Endothelial cell of umbilical vein (primary cell): ENCODE measurements around the gene GGA1. TPM values are rescaled to one million over a fixed set of nuclear protein-coding genes. Genes with fewer than 3 reads are reported as not detected.

Experiments
- BruUV-seq: library from RNA; stranded (reverse); fragments of 400-500 nt; replicated peaks from 2 replicates; lab custom pipeline; 2021; lab: Mats Ljungman, UMichigan
- CTCF ChIA-PET: fragments of 300-600, 350-600 bp; sonication (Branson Sonifier 250); formaldehyde crosslinking; loops from one replicate; lab custom pipeline; 2021; ENCODE audit warnings: antibody characterized with exemption, inconsistent platforms; lab: Charles Lee
- POLR2A ChIA-PET: fragments of 300-600, 350-600 bp; sonication (Branson Sonifier 250); formaldehyde crosslinking; loops from one replicate; lab custom pipeline; 2021; ENCODE audit warnings: antibody characterized with exemption, inconsistent platforms; lab: Charles Lee
- DNase-seq: peaks from one replicate; pipeline ENCODE4 v3.0.0-alpha.2; 2011; ENCODE audit warnings: low read depth, low spot score
- FAIRE-seq: peaks from 2 replicates; lab custom pipeline; 2011; peaks lifted over from hg19 to GRCh38; lab: Jason Lieb, UNC
- H2AFZ ChIP-seq: 2 replicates; pipeline ENCODE4 v1.6.0; 2012; ENCODE audit warnings: low read depth, low read length, control low read depth, inconsistent platforms
- H3K27ac ChIP-seq: 2 replicates; pipeline ENCODE4 v1.5.1; 2011; ENCODE audit warnings: low read depth, mild to moderate bottlenecking, control low read depth, low read length, moderate library complexity; ENCODE audit not compliant: insufficient read depth
- H3K27me3 ChIP-seq, 2 experiments: 2 replicates each; pipeline versions ENCODE4 v1.6.0 to v1.6.1; 2011; ENCODE audit warnings: low read length in 2 of 2, mixed read lengths in 1 of 2; ENCODE audit not compliant: control insufficient read depth in 2 of 2, insufficient read depth in 2 of 2
- H3K36me3 ChIP-seq, 2 experiments: 2 replicates in 1 of 2; 3 replicates in 1 of 2; pipeline ENCODE4 v1.5.1; 2011; ENCODE audit warnings: low read length in 2 of 2, mild to moderate bottlenecking in 1 of 2, moderate library complexity in 1 of 2; ENCODE audit not compliant: control insufficient read depth in 2 of 2, insufficient read depth in 2 of 2; ENCODE audit errors: extremely low read depth in 1 of 2
- H3K4me1 ChIP-seq: 3 replicates; pipeline ENCODE4 v1.5.1; 2011; ENCODE audit warnings: mild to moderate bottlenecking, low read length; ENCODE audit not compliant: control insufficient read depth, insufficient read depth; ENCODE audit errors: extremely low read depth
- H3K4me2 ChIP-seq: 2 replicates; pipeline ENCODE4 v1.6.1; 2011; ENCODE audit warnings: low read length, control low read depth, mixed read lengths; ENCODE audit not compliant: insufficient read depth
- H3K4me3 ChIP-seq, 3 experiments: fragments of 200-600 bp in 1 of 3; sonication (generic), shearing (Covaris generic) in 1 of 3; replicated peaks in 1 of 3; 2 replicates each; pipeline ENCODE4 v1.5.1; 2011 to 2016; ENCODE audit warnings: control low read depth in 3 of 3, low read length in 3 of 3, mild to moderate bottlenecking in 2 of 3, inconsistent platforms in 1 of 3, low read depth in 1 of 3, moderate library complexity in 1 of 3; ENCODE audit not compliant: insufficient read depth in 1 of 3
- H3K79me2 ChIP-seq: 2 replicates; pipeline ENCODE4 v1.6.0; 2012; ENCODE audit warnings: low read length, inconsistent platforms; ENCODE audit not compliant: control insufficient read depth, insufficient read depth
- H3K9ac ChIP-seq: replicated peaks from 2 replicates; pipeline ENCODE3; 2011; ENCODE audit warnings: low read length, control low read depth; ENCODE audit not compliant: insufficient read depth; ENCODE audit errors: extremely low read depth
- H3K9me1 ChIP-seq: replicated peaks from 3 replicates; pipeline ENCODE4 v1.6.0; 2011; ENCODE audit warnings: mild to moderate bottlenecking, low read length; ENCODE audit not compliant: control insufficient read depth, insufficient read depth; ENCODE audit errors: extremely low read depth
- H3K9me3 ChIP-seq: replicated peaks from 2 replicates; pipeline ENCODE4 v1.5.1; 2012; ENCODE audit warnings: low read length, inconsistent platforms; ENCODE audit not compliant: control insufficient read depth, insufficient read depth
- H4K20me1 ChIP-seq: replicated peaks from 2 replicates; pipeline ENCODE3; 2011; ENCODE audit warnings: mild to moderate bottlenecking, low read length; ENCODE audit not compliant: control insufficient read depth, insufficient read depth; ENCODE audit errors: extremely low read depth
- POLR2A ChIP-seq: IDR thresholded peaks from 2 replicates; pipeline ENCODE4 v1.6.1; 2012; ENCODE audit warnings: low read depth, mild to moderate bottlenecking, control low read depth, low read length
- dilution Hi-C: fragments of 300-500 bp; cut with MboI; formaldehyde crosslinking; loops from one replicate; pipeline ENCODE4 v1.15.0; 2019; ENCODE audit warnings: low sequenced_read_pairs; ENCODE audit not compliant: extremely low pct_ligation_motif_present
- intact Hi-C: fragments of 100-400 bp; cut with micrococcal nuclease; formaldehyde crosslinking; loops from one replicate; pipeline ENCODE4 v1.10.0; 2022
- polyA plus RNA-seq, 4 experiments: library from polyadenylated mRNA; depleted of rRNA in 3 of 4; stranded (reverse) in 3 of 4; unstranded in 1 of 4; fragments of >200 nt; gene quantifications; 2 replicates each; pipeline versions ENCODE4 v1.2.1 to v1.2.3, GENCODE V29; 2011 to 2012; ENCODE audit warnings: missing spikeins in 1 of 4
- total RNA-seq: library from RNA; stranded (reverse); gene quantifications from 2 replicates; pipeline ENCODE4 v1.2.3, GENCODE V29; 2021
- TF ChIP-seq, protein P1 (sequence below), 2 donors: IDR thresholded peaks; 1 replicate in 1 of 2; 2 replicates in 1 of 2; pipeline ENCODE4 v1.5.1; 2011; ENCODE audit warnings: low read length in 2 of 2, mild to moderate bottlenecking in 2 of 2, moderate library complexity in 2 of 2, control low read depth in 1 of 2, inconsistent platforms in 1 of 2, low read depth in 1 of 2; ENCODE audit not compliant: insufficient read depth in 1 of 2; ENCODE audit errors: extremely low read depth in 1 of 2

Gene GGA1
- total and polyA plus RNA-seq, 2 donors (not counting 3 experiments of a cell fraction or from before 2014, with no cell fraction given), result 54.1 to 67.5 TPM

DNA sequence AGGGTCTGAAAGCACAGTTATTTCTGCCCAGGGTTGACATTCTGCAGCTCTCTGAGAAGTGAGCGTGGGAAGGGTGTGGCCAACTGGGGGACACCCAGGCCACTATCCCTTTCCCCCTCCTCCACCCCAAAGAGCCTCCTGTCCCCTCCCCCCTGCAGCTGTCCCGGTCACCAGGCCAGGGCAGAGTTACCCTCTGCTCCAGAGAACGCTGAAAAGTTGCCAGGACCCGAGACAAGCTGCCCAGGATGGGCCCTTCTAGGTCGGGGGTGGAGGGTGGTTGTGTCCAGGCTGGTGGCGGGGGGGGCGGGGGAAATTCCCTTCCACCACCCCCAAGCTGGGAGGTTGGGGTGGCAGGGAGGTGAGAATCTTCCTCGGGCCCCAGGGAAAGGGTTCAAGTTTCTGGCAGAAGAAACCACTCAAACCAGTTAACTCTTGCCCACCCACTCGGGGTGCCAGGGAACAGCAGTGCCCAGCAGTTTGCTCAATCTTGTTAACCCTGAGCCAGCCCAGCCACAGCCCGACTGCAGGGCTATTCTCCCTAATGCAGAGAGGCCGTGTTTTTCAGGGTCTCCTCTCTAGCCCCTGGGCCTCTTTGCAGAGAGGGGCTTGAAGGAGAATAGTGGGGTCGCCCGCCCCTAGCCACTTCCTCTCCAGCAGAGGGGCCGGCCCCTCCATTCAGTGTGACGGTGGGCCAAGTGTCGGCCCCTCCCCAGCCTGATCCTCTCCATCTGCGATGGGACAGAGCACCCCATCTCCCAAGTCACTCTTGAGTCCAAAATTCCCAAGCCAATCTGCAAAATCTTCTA lies 67.5 kb downstream of the GGA1 start:
- peaks cover 9% of the 10 kb centered on the region for H3K4me1 ChIP-seq
- peak overlapping the region; percentile 63 to 76 (median 66) for H3K4me3 ChIP-seq
- H3K79me2 ChIP-seq, result peaks cover 28% of the 10 kb centered on the region
- H4K20me1 ChIP-seq, result no peaks in the 10 kb centered on the region
- DNase-seq, result peak; percentile 23
- H3K27ac ChIP-seq, result peak overlapping the region; percentile 81
- no peaks in the 10 kb centered on the region for H3K27me3 ChIP-seq
- TF ChIP-seq, protein P1, sequence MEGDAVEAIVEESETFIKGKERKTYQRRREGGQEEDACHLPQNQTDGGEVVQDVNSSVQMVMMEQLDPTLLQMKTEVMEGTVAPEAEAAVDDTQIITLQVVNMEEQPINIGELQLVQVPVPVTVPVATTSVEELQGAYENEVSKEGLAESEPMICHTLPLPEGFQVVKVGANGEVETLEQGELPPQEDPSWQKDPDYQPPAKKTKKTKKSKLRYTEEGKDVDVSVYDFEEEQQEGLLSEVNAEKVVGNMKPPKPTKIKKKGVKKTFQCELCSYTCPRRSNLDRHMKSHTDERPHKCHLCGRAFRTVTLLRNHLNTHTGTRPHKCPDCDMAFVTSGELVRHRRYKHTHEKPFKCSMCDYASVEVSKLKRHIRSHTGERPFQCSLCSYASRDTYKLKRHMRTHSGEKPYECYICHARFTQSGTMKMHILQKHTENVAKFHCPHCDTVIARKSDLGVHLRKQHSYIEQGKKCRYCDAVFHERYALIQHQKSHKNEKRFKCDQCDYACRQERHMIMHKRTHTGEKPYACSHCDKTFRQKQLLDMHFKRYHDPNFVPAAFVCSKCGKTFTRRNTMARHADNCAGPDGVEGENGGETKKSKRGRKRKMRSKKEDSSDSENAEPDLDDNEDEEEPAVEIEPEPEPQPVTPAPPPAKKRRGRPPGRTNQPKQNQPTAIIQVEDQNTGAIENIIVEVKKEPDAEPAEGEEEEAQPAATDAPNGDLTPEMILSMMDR (IDR thresholded peaks at IDR 0.05; ENCODE audit: extremely low read depth in 1 of 2, insufficient read depth in 1 of 2, low read depth in 1 of 2, low read length in 2 of 2), result no peak
- no peak for TF ChIP-seq POLR2A
- CTCF ChIA-PET, result interaction anchor here (1.1 to 4.0 kb wide), 5 partner anchors 10 to 43 kb away, joined by 3 to 70 read pairs (median 14); partner anchors contain the start of genes NOL12 and PDXP
- BruUV-seq, result no TSS peak
- intact Hi-C loops (loop anchor here (1.0 to 5.0 kb wide), 5 partner anchors 18 to 116 kb away; partner anchors contain the start of genes CDC42EP1 and PDXP), dilution Hi-C loops (no loop called here)
- H3K4me2 ChIP-seq, result peak overlapping the region; percentile 79
- H2AFZ ChIP-seq, result no peak overlapping the region
- POLR2A ChIA-PET, result interaction anchor here (1.3 to 1.6 kb wide), 2 partner anchors 10 to 18 kb away, joined by 4 to 8 read pairs; partner anchors contain the start of genes NOL12 and PDXP
- peaks cover 7 to 8% of the 10 kb centered on the region in 2 experiments for H3K36me3 ChIP-seq
- FAIRE-seq, result peak; percentile 48
- no peaks in the 10 kb centered on the region for H3K9me3 ChIP-seq
- no peaks in the 10 kb centered on the region for H3K9me1 ChIP-seq
- H3K9ac ChIP-seq, result peak overlapping the region; percentile 54
